Endothelial cell of umbilical vein (primary cell): ENCODE results near the gene NR1H3. TPM values are rescaled to one million over a fixed set of nuclear protein-coding genes. Genes with fewer than 3 reads are reported as not detected.

Experiments used
- BruUV-seq: library from RNA; stranded (reverse); fragments of 400-500 nt; replicated peaks from 2 replicates; lab custom pipeline; 2021; lab: Mats Ljungman, UMichigan
- CTCF ChIA-PET: fragments of 300-600, 350-600 bp; sonication (Branson Sonifier 250); formaldehyde crosslinking; loops from one replicate; lab custom pipeline; 2021; ENCODE audit warnings: antibody characterized with exemption, inconsistent platforms; lab: Charles Lee
- POLR2A ChIA-PET: fragments of 300-600, 350-600 bp; sonication (Branson Sonifier 250); formaldehyde crosslinking; loops from one replicate; lab custom pipeline; 2021; ENCODE audit warnings: antibody characterized with exemption, inconsistent platforms; lab: Charles Lee
- DNase-seq: peaks from one replicate; pipeline ENCODE4 v3.0.0-alpha.2; 2011; ENCODE audit warnings: low read depth, low spot score
- FAIRE-seq: peaks from 2 replicates; lab custom pipeline; 2011; peaks lifted over from hg19 to GRCh38; lab: Jason Lieb, UNC
- H2AFZ ChIP-seq: 2 replicates; pipeline ENCODE4 v1.6.0; 2012; ENCODE audit warnings: low read depth, low read length, control low read depth, inconsistent platforms
- H3K27ac ChIP-seq: 2 replicates; pipeline ENCODE4 v1.5.1; 2011; ENCODE audit warnings: low read depth, mild to moderate bottlenecking, control low read depth, low read length, moderate library complexity; ENCODE audit not compliant: insufficient read depth
- H3K27me3 ChIP-seq, 2 experiments: 2 replicates each; pipeline versions ENCODE4 v1.6.0 to v1.6.1; 2011; ENCODE audit warnings: low read length in 2 of 2, mixed read lengths in 1 of 2; ENCODE audit not compliant: control insufficient read depth in 2 of 2, insufficient read depth in 2 of 2
- H3K36me3 ChIP-seq, 2 experiments: 2 replicates in 1 of 2; 3 replicates in 1 of 2; pipeline ENCODE4 v1.5.1; 2011; ENCODE audit warnings: low read length in 2 of 2, mild to moderate bottlenecking in 1 of 2, moderate library complexity in 1 of 2; ENCODE audit not compliant: control insufficient read depth in 2 of 2, insufficient read depth in 2 of 2; ENCODE audit errors: extremely low read depth in 1 of 2
- H3K4me1 ChIP-seq: 3 replicates; pipeline ENCODE4 v1.5.1; 2011; ENCODE audit warnings: mild to moderate bottlenecking, low read length; ENCODE audit not compliant: control insufficient read depth, insufficient read depth; ENCODE audit errors: extremely low read depth
- H3K4me2 ChIP-seq: 2 replicates; pipeline ENCODE4 v1.6.1; 2011; ENCODE audit warnings: low read length, control low read depth, mixed read lengths; ENCODE audit not compliant: insufficient read depth
- H3K4me3 ChIP-seq, 3 experiments: fragments of 200-600 bp in 1 of 3; sonication (generic), shearing (Covaris generic) in 1 of 3; replicated peaks in 1 of 3; 2 replicates each; pipeline ENCODE4 v1.5.1; 2011 to 2016; ENCODE audit warnings: control low read depth in 3 of 3, low read length in 3 of 3, mild to moderate bottlenecking in 2 of 3, inconsistent platforms in 1 of 3, low read depth in 1 of 3, moderate library complexity in 1 of 3; ENCODE audit not compliant: insufficient read depth in 1 of 3
- H3K79me2 ChIP-seq: 2 replicates; pipeline ENCODE4 v1.6.0; 2012; ENCODE audit warnings: low read length, inconsistent platforms; ENCODE audit not compliant: control insufficient read depth, insufficient read depth
- H3K9ac ChIP-seq: replicated peaks from 2 replicates; pipeline ENCODE3; 2011; ENCODE audit warnings: low read length, control low read depth; ENCODE audit not compliant: insufficient read depth; ENCODE audit errors: extremely low read depth
- H3K9me1 ChIP-seq: replicated peaks from 3 replicates; pipeline ENCODE4 v1.6.0; 2011; ENCODE audit warnings: mild to moderate bottlenecking, low read length; ENCODE audit not compliant: control insufficient read depth, insufficient read depth; ENCODE audit errors: extremely low read depth
- H3K9me3 ChIP-seq: replicated peaks from 2 replicates; pipeline ENCODE4 v1.5.1; 2012; ENCODE audit warnings: low read length, inconsistent platforms; ENCODE audit not compliant: control insufficient read depth, insufficient read depth
- H4K20me1 ChIP-seq: replicated peaks from 2 replicates; pipeline ENCODE3; 2011; ENCODE audit warnings: mild to moderate bottlenecking, low read length; ENCODE audit not compliant: control insufficient read depth, insufficient read depth; ENCODE audit errors: extremely low read depth
- EZH2 ChIP-seq: IDR thresholded peaks from 2 replicates; pipeline ENCODE4 v1.6.1; 2012; ENCODE audit warnings: borderline replicate concordance, low read depth, mild to moderate bottlenecking, moderate library complexity, low read length, inconsistent platforms; ENCODE audit not compliant: severe bottlenecking
- GATA2 ChIP-seq: IDR thresholded peaks from 2 replicates; pipeline ENCODE4 v1.7.0; 2011; ENCODE audit warnings: low read depth, mild to moderate bottlenecking, moderate library complexity, mixed read lengths, low read length; ENCODE audit not compliant: insufficient read length, insufficient read depth
- JUN ChIP-seq: IDR thresholded peaks from 2 replicates; pipeline ENCODE4 v1.6.1; 2011; ENCODE audit warnings: borderline replicate concordance, low read depth; ENCODE audit not compliant: insufficient read length, insufficient read depth
- MYC ChIP-seq: IDR thresholded peaks from one replicate; pipeline ENCODE4 v1.6.1; 2011; ENCODE audit warnings: mild to moderate bottlenecking, low read depth, low read length
- POLR2A ChIP-seq: IDR thresholded peaks from 2 replicates; pipeline ENCODE4 v1.6.1; 2012; ENCODE audit warnings: low read depth, mild to moderate bottlenecking, control low read depth, low read length
- dilution Hi-C: fragments of 300-500 bp; cut with MboI; formaldehyde crosslinking; loops from one replicate; pipeline ENCODE4 v1.15.0; 2019; ENCODE audit warnings: low sequenced_read_pairs; ENCODE audit not compliant: extremely low pct_ligation_motif_present
- intact Hi-C: fragments of 100-400 bp; cut with micrococcal nuclease; formaldehyde crosslinking; loops from one replicate; pipeline ENCODE4 v1.10.0; 2022
- polyA plus RNA-seq, 4 experiments: library from polyadenylated mRNA; depleted of rRNA in 3 of 4; stranded (reverse) in 3 of 4; unstranded in 1 of 4; fragments of >200 nt; gene quantifications; 2 replicates each; pipeline versions ENCODE4 v1.2.1 to v1.2.3, GENCODE V29; 2011 to 2012; ENCODE audit warnings: missing spikeins in 1 of 4
- total RNA-seq: library from RNA; stranded (reverse); gene quantifications from 2 replicates; pipeline ENCODE4 v1.2.3, GENCODE V29; 2021
- TF ChIP-seq, protein P1 (sequence below): IDR thresholded peaks from 2 replicates; pipeline ENCODE4 v1.6.1; 2011; ENCODE audit not compliant: insufficient read depth, insufficient read length
- TF ChIP-seq, protein P2 (sequence below), 2 donors: IDR thresholded peaks; 1 replicate in 1 of 2; 2 replicates in 1 of 2; pipeline ENCODE4 v1.5.1; 2011; ENCODE audit warnings: low read length in 2 of 2, mild to moderate bottlenecking in 2 of 2, moderate library complexity in 2 of 2, control low read depth in 1 of 2, inconsistent platforms in 1 of 2, low read depth in 1 of 2; ENCODE audit not compliant: insufficient read depth in 1 of 2; ENCODE audit errors: extremely low read depth in 1 of 2

The NR1H3 gene
- total and polyA plus RNA-seq, 2 donors (not counting 3 experiments of a cell fraction or from before 2014, with no cell fraction given) = 9.8 to 16.3 TPM

DNA sequence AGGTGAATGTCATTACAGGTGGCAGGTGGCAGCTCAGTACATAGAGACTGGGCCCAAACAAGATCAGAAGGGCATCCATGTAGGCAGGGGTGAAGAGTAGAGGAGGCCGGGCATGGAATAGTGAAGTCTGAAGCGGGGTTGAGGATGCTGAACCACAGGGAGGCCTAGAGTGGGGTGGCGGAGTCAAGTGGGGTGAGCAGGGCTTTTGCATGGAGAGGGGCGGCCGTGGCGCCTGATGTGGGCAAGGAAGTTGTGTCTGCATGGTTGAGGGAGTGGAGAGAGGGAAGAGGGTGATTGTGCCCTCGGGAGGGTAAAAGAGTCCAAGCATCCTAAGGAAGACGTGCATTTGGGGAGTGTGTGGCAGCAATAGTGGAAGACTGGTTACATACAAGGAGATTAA is 28.6 kb upstream of the NR1H3 start:
- no peaks in the 10 kb centered on the region for H3K9me1 ChIP-seq
- no peak overlapping the region for H2AFZ ChIP-seq
- H3K4me1 ChIP-seq = no peaks in the 10 kb centered on the region
- H3K9me3 ChIP-seq = no peaks in the 10 kb centered on the region
- H3K79me2 ChIP-seq = no peaks in the 10 kb centered on the region
- H3K27ac ChIP-seq = no peak overlapping the region
- TF ChIP-seq GATA2 (no peak), MYC (no peak), POLR2A (no peak), EZH2 (no peak)
- TF ChIP-seq, protein P1, sequence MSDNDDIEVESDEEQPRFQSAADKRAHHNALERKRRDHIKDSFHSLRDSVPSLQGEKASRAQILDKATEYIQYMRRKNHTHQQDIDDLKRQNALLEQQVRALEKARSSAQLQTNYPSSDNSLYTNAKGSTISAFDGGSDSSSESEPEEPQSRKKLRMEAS = no peak
- DNase-seq (no peak), FAIRE-seq (no peak)
- intact Hi-C loops = no loop called here
- dilution Hi-C loops = no loop called here
- POLR2A ChIA-PET = no interaction called here
- H3K4me2 ChIP-seq = no peak overlapping the region
- no peaks in the 10 kb centered on the region for H3K27me3 ChIP-seq
- H3K36me3 ChIP-seq = peaks cover 6 to 10% of the 10 kb centered on the region in 2 experiments
- CTCF ChIA-PET = interaction anchor here (1.0 to 1.9 kb wide), 4 partner anchors 8 to 20 kb away, joined by 3 to 6 read pairs (median 4); partner anchors contain the start of genes ACP2 and DDB2
- H4K20me1 ChIP-seq = no peaks in the 10 kb centered on the region
- no TSS peak for BruUV-seq
- H3K4me3 ChIP-seq = no peak overlapping the region
- no peak overlapping the region for H3K9ac ChIP-seq

DNA sequence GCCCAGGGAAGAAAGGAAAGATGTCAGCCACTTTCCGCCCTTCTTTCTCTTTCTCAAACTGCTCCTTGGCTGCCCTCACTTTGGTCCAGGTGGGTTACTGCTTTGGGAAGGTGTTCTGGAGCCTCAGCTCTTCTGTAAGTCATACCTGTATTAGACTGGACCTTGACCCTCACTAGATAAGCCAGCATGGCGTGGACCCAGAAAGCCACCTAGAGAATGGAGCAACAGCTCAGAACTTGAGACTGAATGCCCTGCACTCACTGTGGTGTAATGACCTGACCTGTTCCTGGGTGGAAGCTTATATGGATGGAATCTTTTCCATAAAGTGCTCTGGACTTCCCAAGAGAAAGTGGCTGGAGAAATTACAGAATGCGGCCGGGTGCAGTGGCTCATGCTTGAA is 24.7 kb upstream of the NR1H3 start:
- H3K4me1 ChIP-seq = peaks cover 15% of the 10 kb centered on the region
- H3K4me2 ChIP-seq = no peak overlapping the region
- H3K27me3 ChIP-seq = no peaks in the 10 kb centered on the region
- TF ChIP-seq, protein P2, sequence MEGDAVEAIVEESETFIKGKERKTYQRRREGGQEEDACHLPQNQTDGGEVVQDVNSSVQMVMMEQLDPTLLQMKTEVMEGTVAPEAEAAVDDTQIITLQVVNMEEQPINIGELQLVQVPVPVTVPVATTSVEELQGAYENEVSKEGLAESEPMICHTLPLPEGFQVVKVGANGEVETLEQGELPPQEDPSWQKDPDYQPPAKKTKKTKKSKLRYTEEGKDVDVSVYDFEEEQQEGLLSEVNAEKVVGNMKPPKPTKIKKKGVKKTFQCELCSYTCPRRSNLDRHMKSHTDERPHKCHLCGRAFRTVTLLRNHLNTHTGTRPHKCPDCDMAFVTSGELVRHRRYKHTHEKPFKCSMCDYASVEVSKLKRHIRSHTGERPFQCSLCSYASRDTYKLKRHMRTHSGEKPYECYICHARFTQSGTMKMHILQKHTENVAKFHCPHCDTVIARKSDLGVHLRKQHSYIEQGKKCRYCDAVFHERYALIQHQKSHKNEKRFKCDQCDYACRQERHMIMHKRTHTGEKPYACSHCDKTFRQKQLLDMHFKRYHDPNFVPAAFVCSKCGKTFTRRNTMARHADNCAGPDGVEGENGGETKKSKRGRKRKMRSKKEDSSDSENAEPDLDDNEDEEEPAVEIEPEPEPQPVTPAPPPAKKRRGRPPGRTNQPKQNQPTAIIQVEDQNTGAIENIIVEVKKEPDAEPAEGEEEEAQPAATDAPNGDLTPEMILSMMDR (IDR thresholded peaks at IDR 0.05; ENCODE audit: extremely low read depth in 1 of 2, insufficient read depth in 1 of 2, low read depth in 1 of 2, low read length in 2 of 2) = no peak
- TF ChIP-seq MYC (no peak), JUN (no peak)
- peaks cover 9 to 17% of the 10 kb centered on the region in 2 experiments for H3K36me3 ChIP-seq
- POLR2A ChIA-PET = no interaction called here
- intact Hi-C loops = no loop called here
- H3K27ac ChIP-seq = no peak overlapping the region
- no peaks in the 10 kb centered on the region for H3K9me3 ChIP-seq
- no peaks in the 10 kb centered on the region for H4K20me1 ChIP-seq
- no peaks in the 10 kb centered on the region for H3K9me1 ChIP-seq
- no peak overlapping the region for H2AFZ ChIP-seq
- CTCF ChIA-PET = interaction anchor here (0.7 to 5.8 kb wide), 9 partner anchors 9 to 141 kb away, joined by 3 to 63 read pairs (median 6); partner anchors contain the start of genes ACP2, DDB2 and NR1H3
- no peak for FAIRE-seq
- H3K4me3 ChIP-seq = no peak overlapping the region
- DNase-seq = no peak
- dilution Hi-C loops = no loop called here
- H3K79me2 ChIP-seq = no peaks in the 10 kb centered on the region
- BruUV-seq = no TSS peak
- H3K9ac ChIP-seq = no peak overlapping the region
